ENCODE results near the gene DUOXA1. TPM values are rescaled to one million over a fixed set of nuclear protein-coding genes. Genes with fewer than 3 reads are reported as not detected.

Gene DUOXA1
- total and polyA plus RNA-seq, 9 of the 15 experiments (the other 6 are each of a cell fraction or from before 2014, with no cell fraction given), result 0.17 to 0.74 (median 0.24) TPM; not detected in 6

DNA sequence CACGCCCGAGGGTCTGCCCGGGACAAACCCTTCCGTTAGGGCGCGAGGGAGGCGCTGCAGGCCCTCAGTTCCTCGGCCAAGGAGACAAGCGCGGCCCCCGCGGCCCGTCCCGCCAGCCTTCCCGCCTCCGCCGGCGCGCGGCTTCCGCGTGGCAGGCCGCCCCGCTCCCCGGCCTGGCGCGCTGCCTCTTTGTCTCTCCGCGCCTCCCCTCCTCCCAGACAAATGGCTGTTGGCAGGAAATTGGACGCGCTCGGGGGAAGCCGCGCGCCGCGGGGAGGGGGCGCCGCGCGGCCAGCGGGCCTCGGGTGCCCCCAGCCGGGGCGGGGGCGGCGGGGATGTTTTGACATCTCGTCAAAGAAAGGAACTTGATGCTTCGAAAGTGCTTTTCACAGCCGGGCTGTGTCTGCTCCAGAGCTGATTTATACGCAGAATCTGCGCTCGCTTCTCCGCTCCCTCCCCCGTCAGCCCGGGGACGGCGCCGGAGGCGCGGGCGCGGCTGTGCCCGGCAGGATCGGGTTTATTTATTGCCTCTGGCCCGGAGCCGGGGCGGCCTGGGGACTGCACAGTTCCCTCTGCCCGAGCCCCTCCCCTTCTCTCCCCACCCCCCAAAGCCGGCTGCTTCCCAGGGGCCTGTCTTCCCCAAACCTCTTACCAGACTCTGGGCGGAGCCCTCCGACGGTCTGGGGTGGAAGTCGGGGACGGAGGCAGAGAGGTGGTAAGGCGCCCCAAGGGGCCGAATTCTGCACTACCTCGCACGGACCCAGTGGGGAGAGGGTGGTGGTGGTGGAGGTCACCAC lies 37.4 kb upstream of the DUOXA1 start (continued):
- TF ChIP-seq, protein P1, sequence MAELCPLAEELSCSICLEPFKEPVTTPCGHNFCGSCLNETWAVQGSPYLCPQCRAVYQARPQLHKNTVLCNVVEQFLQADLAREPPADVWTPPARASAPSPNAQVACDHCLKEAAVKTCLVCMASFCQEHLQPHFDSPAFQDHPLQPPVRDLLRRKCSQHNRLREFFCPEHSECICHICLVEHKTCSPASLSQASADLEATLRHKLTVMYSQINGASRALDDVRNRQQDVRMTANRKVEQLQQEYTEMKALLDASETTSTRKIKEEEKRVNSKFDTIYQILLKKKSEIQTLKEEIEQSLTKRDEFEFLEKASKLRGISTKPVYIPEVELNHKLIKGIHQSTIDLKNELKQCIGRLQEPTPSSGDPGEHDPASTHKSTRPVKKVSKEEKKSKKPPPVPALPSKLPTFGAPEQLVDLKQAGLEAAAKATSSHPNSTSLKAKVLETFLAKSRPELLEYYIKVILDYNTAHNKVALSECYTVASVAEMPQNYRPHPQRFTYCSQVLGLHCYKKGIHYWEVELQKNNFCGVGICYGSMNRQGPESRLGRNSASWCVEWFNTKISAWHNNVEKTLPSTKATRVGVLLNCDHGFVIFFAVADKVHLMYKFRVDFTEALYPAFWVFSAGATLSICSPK (IDR thresholded peaks at IDR 0.05; ENCODE audit: borderline replicate concordance), result no peak
- TF ChIP-seq ZNF707 (CRISPR knock-in tag; conservative IDR thresholded peaks at IDR 0.05), result no peak
- TF ChIP-seq TFAM (CRISPR knock-in tag; conservative IDR thresholded peaks at IDR 0.05), result no peak
- TF ChIP-seq, protein P2, sequence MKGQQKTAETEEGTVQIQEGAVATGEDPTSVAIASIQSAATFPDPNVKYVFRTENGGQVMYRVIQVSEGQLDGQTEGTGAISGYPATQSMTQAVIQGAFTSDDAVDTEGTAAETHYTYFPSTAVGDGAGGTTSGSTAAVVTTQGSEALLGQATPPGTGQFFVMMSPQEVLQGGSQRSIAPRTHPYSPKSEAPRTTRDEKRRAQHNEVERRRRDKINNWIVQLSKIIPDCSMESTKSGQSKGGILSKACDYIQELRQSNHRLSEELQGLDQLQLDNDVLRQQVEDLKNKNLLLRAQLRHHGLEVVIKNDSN (CRISPR knock-in tag; IDR thresholded peaks at IDR 0.05), result no peak
- TF ChIP-seq ETV1 (tag; conservative IDR thresholded peaks at IDR 0.05; ENCODE audit: low read depth), result 0 out of 2 replicates have a peak, but pooled peaks have one; percentile 29
- TF ChIP-seq LCOR (CRISPR knock-in tag; IDR thresholded peaks at IDR 0.05), result peak; percentile 45; the same call in 1 of the 2 replicates
- TF ChIP-seq, protein P3, sequence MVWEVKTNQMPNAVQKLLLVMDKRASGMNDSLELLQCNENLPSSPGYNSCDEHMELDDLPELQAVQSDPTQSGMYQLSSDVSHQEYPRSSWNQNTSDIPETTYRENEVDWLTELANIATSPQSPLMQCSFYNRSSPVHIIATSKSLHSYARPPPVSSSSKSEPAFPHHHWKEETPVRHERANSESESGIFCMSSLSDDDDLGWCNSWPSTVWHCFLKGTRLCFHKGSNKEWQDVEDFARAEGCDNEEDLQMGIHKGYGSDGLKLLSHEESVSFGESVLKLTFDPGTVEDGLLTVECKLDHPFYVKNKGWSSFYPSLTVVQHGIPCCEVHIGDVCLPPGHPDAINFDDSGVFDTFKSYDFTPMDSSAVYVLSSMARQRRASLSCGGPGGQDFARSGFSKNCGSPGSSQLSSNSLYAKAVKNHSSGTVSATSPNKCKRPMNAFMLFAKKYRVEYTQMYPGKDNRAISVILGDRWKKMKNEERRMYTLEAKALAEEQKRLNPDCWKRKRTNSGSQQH (CRISPR knock-in tag; IDR thresholded peaks at IDR 0.05), result no peak
- TF ChIP-seq, protein P4, sequence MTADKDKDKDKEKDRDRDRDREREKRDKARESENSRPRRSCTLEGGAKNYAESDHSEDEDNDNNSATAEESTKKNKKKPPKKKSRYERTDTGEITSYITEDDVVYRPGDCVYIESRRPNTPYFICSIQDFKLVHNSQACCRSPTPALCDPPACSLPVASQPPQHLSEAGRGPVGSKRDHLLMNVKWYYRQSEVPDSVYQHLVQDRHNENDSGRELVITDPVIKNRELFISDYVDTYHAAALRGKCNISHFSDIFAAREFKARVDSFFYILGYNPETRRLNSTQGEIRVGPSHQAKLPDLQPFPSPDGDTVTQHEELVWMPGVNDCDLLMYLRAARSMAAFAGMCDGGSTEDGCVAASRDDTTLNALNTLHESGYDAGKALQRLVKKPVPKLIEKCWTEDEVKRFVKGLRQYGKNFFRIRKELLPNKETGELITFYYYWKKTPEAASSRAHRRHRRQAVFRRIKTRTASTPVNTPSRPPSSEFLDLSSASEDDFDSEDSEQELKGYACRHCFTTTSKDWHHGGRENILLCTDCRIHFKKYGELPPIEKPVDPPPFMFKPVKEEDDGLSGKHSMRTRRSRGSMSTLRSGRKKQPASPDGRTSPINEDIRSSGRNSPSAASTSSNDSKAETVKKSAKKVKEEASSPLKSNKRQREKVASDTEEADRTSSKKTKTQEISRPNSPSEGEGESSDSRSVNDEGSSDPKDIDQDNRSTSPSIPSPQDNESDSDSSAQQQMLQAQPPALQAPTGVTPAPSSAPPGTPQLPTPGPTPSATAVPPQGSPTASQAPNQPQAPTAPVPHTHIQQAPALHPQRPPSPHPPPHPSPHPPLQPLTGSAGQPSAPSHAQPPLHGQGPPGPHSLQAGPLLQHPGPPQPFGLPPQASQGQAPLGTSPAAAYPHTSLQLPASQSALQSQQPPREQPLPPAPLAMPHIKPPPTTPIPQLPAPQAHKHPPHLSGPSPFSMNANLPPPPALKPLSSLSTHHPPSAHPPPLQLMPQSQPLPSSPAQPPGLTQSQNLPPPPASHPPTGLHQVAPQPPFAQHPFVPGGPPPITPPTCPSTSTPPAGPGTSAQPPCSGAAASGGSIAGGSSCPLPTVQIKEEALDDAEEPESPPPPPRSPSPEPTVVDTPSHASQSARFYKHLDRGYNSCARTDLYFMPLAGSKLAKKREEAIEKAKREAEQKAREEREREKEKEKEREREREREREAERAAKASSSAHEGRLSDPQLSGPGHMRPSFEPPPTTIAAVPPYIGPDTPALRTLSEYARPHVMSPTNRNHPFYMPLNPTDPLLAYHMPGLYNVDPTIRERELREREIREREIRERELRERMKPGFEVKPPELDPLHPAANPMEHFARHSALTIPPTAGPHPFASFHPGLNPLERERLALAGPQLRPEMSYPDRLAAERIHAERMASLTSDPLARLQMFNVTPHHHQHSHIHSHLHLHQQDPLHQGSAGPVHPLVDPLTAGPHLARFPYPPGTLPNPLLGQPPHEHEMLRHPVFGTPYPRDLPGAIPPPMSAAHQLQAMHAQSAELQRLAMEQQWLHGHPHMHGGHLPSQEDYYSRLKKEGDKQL (CRISPR knock-in tag; IDR thresholded peaks at IDR 0.05; ENCODE audit: borderline replicate concordance), result no peak
- TF ChIP-seq ZFP36 (IDR thresholded peaks at IDR 0.05; ENCODE audit: low read depth, low read length, partially characterized antibody), result no peak
- TF ChIP-seq CHD2 (IDR thresholded peaks at IDR 0.05; ENCODE audit: low read depth, low read length), result no peak
- TF ChIP-seq ZBTB1 (CRISPR knock-in tag; IDR thresholded peaks at IDR 0.05; ENCODE audit: borderline replicate concordance, low read depth), result no peak
- TF ChIP-seq, protein P5, sequence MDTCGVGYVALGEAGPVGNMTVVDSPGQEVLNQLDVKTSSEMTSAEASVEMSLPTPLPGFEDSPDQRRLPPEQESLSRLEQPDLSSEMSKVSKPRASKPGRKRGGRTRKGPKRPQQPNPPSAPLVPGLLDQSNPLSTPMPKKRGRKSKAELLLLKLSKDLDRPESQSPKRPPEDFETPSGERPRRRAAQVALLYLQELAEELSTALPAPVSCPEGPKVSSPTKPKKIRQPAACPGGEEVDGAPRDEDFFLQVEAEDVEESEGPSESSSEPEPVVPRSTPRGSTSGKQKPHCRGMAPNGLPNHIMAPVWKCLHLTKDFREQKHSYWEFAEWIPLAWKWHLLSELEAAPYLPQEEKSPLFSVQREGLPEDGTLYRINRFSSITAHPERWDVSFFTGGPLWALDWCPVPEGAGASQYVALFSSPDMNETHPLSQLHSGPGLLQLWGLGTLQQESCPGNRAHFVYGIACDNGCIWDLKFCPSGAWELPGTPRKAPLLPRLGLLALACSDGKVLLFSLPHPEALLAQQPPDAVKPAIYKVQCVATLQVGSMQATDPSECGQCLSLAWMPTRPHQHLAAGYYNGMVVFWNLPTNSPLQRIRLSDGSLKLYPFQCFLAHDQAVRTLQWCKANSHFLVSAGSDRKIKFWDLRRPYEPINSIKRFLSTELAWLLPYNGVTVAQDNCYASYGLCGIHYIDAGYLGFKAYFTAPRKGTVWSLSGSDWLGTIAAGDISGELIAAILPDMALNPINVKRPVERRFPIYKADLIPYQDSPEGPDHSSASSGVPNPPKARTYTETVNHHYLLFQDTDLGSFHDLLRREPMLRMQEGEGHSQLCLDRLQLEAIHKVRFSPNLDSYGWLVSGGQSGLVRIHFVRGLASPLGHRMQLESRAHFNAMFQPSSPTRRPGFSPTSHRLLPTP (IDR thresholded peaks at IDR 0.05; ENCODE audit: borderline replicate concordance, extremely low read depth, insufficient read length), result no peak
- no peak for TF ChIP-seq NFIX (CRISPR knock-in tag; IDR thresholded peaks at IDR 0.05; ENCODE audit: low read depth)
